ENCODE measurements around the gene GSTM4.

GSTM4 gene

DNA sequence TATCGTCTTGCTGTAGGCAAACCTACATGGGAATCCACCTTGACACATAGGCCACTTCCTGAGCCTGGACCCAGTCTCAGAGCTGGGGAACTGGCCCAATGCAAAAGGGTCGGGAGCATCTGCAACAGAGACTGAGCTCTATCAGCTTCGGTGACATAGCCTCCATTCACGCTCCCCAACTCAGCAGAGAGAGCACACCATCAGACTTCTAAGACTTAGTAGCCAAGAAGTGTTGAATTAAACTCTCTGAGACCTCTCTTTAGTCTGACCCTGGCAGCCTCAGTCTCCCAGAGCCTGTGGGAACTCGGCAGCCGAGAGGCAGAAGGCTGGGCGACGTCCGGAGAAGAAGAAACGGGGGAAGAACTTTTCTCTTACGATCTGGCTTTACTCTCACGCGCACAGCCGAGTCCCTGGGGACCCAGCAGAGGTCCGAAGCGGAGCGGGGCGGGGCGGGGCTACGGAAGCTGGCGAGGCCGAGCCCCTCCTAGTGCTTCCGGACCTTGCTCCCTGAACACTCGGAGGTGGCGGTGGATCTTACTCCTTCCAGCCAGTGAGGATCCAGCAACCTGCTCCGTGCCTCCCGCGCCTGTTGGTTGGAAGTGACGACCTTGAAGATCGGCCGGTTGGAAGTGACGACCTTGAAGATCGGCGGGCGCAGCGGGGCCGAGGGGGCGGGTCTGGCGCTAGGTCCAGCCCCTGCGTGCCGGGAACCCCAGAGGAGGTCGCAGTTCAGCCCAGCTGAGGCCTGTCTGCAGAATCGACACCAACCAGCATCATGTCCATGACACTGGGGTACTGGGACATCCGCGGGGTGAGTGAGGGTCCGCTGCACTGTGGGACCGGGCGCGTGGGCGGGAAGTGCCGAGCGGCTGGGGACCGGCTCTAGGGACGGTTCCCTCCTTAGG is at the start of gene GSTM4:
GSTM4 (plus strand) TSS at position 485 of the 905 bp plus-strand sequence; CDS start at position 776, 291 bp downstream.
- peak; percentile 84 for DNase-seq (ENCODE audit: low spot score)

- no peak for DNase-seq (ENCODE audit: low spot score)
These were observed 46.0 kb upstream of the GSTM4 start for GRCh38 chr1:109609881-109610280.

GRCh38 chr1:109610609-109611307 is 45.1 kb upstream of the GSTM4 start:
- DNase-seq (ENCODE audit: low spot score) = no peak

DNA sequence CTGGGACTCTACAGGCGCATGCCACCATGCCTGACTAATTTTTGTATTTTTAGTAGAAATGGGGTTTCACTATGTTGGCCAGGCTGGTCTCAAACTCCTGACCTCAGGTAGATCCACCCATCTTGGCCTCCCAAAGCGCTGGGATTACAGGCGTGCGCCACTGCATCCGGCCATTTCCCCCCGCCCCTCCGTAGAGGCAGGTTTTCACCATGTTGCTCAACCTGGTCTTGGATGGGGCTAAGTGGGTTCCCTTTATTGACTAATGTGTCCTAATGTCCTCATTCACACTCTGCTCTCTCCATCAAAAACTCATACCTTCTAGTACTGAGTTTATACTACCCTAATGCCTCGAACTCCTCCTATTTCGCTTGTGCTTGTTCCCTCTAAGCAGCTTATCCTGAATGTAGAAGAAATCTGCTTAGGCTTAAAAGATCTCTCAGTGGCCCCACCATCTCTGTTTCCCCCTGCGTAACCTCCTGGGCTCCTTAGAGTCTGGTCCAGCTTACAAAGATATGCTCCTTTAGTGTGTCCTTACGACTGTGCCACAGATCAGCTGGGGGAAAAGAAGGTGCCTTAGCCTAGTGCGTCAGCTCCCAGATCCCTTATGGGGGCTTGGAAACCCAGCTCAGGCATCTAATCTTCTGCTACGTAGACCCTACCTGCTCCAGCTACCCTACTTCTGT is 44.5 kb upstream of the GSTM4 start:
- DNase-seq (ENCODE audit: low spot score) = no peak

DNA sequence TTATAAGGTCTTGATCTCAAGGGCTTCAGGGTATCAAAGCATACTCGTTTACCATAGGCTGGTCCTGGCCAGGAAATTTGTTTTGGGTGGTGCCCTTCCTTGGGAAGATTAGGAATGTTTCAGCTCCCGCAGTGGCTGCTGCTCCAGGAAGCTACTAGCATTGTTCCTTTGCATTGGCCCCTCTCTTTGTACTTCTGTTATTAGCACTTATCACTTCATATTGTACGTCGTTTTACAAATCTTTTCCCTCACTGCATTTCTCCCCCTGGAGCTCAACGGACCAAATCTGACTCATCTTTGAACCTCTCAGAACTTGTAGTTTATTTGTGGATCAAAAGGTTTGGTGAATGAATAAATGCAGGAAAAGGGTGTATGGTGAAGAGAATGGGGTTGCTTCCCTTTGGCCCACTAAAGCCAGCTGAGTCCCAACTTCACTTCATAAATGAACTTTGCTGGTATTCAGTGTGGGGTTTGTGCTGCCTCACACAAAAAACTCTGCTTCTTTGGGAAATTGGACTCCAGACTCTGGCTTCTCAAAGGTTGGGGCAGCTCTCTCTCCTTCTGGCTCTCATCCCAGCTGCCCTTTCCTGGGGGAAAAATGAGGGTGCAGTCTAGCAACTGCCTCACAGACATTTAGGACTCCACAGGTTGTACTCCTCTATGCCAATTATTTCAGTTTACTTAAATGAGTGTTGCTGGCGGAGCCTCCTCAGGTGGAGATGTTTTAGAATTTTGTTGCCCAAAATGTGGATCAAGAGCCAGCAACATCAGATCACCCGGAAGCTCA is 42.3 kb upstream of the GSTM4 start:
- DNase-seq (ENCODE audit: low spot score) = no peak

- DNase-seq (ENCODE audit: low spot score) = no peak
These were observed 40.0 kb upstream of the GSTM4 start for GRCh38 chr1:109615879-109616278.

DNA sequence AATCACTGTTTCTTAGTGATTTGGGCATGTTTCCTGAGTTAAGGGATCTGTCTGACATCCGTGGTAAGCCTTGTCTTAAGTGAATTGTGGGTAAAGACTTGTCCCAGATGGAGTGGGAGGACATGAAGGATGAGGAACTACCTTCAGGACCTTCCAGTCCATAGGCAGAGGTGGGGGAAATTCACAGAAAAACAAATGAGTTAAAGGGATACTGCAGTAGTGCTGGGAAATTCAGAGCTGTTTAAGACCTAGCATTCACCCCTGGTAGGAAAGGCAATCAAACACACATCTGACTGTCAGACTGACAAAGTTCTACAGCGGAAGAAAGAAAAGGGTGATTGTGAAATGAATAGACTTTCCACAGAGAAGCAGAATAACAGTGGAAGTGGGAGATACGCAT is 39.5 kb upstream of the GSTM4 start:
- no peak for DNase-seq (ENCODE audit: low spot score)

GRCh38 chr1:109617291-109617801 is 38.6 kb upstream of the GSTM4 start:
- peak; percentile 74 for DNase-seq (ENCODE audit: low spot score)

- DNase-seq (ENCODE audit: low spot score) = no peak
These were observed 37.0 kb upstream of the GSTM4 start for GRCh38 chr1:109618661-109619575.

- peak; percentile 89 for DNase-seq (ENCODE audit: low spot score)
These were observed 36.1 kb upstream of the GSTM4 start, which contains the start of the genes AMPD2 and GNAT2 for GRCh38 chr1:109619576-109620400. Gene AMPD2 (plus strand): TSS chr1:109619837. CDS start chr1:109621176, 1,339 bp downstream. Gene GNAT2 (minus strand): TSS chr1:109619616. CDS start chr1:109612870, 6,746 bp downstream.

DNA sequence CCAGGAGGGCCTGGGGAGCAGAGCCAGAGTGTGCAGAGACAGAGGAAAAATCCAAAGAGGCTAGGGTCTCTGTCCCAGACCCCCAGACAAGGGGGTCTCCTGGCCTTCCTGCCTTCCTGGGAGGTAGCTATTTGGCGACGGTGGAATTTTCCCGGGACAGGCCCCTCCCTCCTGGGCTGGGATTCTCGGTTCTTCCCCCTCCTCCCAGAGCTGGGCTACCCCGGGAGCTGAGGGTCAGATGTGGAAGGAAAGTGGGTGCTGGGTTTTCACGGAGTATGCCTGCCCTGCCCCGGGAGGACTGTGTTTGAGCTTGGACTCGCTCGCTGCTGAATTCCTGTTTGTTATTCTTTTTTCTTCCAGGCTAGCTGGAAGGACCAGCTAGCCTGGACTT is 35.5 kb upstream of the GSTM4 start:
- peak; percentile 82 for DNase-seq (ENCODE audit: low spot score)

- peak; percentile 96 for DNase-seq (ENCODE audit: low spot score)
These were observed 35.0 kb upstream of the GSTM4 start for GRCh38 chr1:109620841-109621286.

- DNase-seq (ENCODE audit: low spot score) = peak; percentile 55
These were observed 34.3 kb upstream of the GSTM4 start for GRCh38 chr1:109621379-109622136.

DNA sequence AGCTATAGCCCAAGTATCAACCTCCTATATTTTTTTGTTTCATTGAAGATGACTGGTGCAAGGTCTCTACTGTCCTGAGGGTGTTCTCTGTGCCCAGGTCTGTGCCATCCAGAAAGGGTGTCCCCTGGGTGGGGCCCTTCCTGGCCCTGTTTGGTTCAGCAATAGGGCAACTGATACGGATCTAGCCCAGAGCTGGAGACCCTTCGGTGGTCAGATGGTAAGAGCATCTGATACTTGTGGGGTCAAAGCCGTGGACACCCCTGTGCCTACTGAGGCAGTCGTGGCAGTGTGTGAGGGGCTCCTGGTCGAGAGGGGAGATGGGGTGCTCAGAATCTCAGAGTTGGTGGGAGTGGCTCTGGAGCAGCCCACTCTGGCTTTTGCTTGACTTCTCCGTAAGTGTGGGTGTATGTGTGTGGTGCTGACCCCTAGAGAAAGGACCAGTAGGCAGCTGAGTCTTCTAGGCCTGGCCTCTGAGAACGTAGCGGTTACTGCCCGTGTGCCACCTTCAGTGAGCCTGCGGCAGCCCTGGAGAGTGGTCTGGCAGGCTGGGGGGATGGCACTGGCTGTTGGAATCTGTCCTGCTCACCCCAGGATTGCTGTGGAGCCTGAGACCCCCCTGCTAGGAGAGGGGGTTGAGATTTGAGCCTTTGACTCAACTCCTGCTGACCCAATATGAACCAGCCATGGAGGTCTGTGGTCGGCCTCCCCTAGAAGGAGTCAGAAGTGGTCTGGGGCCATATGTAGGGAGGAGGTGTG is 33.6 kb upstream of the GSTM4 start:
- no peak for DNase-seq (ENCODE audit: low spot score)

DNA sequence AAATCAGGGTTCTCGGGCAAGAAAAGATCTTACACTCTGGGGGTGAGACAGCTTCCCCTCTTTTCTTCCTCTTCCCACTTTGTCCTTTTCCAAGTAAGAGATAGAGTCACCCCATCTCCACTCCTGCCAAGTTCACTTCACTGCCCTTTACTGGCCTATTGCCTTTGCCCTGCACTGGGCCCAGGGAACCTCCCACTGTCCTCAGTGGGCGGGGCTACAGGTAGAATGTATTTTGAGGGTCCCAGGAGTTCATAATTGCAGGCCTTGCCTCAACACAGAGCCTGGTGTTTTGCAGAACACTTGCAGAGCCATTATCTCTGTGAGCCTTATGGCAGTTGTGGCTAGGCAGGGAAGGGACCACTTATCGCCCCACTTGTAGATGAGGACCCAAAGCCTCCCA is 33.0 kb upstream of the GSTM4 start:
- no peak for DNase-seq (ENCODE audit: low spot score)

DNA sequence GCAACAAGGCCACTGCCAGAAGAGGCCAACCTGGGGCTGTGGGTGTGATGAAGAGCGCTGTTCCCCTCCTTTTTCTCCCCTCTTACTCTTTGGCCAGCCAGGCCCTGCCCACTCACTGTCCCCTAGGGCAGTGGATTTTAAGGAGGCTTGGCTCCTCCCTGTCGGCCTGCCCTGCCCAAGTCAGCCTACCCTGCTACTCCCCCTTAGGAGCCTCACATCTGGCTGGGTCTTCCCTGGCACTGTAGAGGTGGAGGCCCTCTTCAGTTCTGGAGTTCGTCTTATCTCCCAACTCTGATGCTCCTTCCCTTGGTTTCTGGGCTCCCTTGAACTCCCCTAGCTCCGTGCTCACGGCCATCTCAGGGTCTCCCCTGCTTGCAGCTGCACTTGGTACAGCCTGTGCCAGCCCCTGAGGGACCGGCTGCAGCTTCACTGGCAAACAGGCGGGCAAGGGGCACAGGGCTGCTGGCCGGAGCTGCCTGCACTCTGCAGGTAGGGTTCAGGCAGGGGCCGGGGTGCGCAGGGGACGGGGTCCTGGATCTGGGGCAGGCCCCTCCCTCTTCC is 32.2 kb upstream of the GSTM4 start:
- DNase-seq (ENCODE audit: low spot score) = no peak
